H1 (cell line): ENCODE data around the gene PLAC9. TPM values are rescaled to one million over a fixed set of nuclear protein-coding genes. Genes with fewer than 3 reads are reported as not detected.

Experiments used
- CTCF ChIA-PET: fragments of 300-600 bp; sonication (Branson Sonifier 250); formaldehyde crosslinking; loops from one replicate; lab custom pipeline; 2021; ENCODE audit not compliant: partially characterized antibody; lab: Charles Lee
- POLR2A ChIA-PET: fragments of 300-600 bp; sonication (Branson Sonifier 250); formaldehyde crosslinking; loops from one replicate; lab custom pipeline; 2021; ENCODE audit warnings: inconsistent platforms; ENCODE audit not compliant: partially characterized antibody; lab: Charles Lee
- DNase-seq, 2 experiments: peaks; one replicate each; pipeline versions ENCODE4 v3.0.0 to v3.0.0-alpha.2; 2010 to 2022; ENCODE audit warnings: low spot score in 2 of 2, low read depth in 1 of 2, mixed read lengths in 1 of 2
- FAIRE-seq: peaks from 2 replicates; lab custom pipeline; 2011; peaks lifted over from hg19 to GRCh38; lab: Jason Lieb, UNC
- H2AFZ ChIP-seq: 2 replicates; pipeline ENCODE4 v1.8.1; 2012; ENCODE audit warnings: low read length, inconsistent platforms
- H2AK5ac ChIP-seq: 2 replicates; pipeline ENCODE4 v1.6.1; 2013; ENCODE audit warnings: low read depth, low read length
- H2BK120ac ChIP-seq: replicated peaks from 2 replicates; pipeline ENCODE3; 2013; ENCODE audit warnings: low read depth, low read length, inconsistent platforms
- H2BK12ac ChIP-seq: 2 replicates; pipeline ENCODE4 v1.6.1; 2013; ENCODE audit warnings: low read depth, low read length
- H2BK15ac ChIP-seq: 2 replicates; pipeline ENCODE4 v1.6.1; 2013; ENCODE audit warnings: low read length
- H2BK20ac ChIP-seq: 2 replicates; pipeline ENCODE4 v1.6.1; 2013; ENCODE audit warnings: low read length
- H2BK5ac ChIP-seq: 2 replicates; pipeline ENCODE4 v1.6.1; 2013; ENCODE audit warnings: low read depth, low read length
- H3K14ac ChIP-seq: 2 replicates; pipeline ENCODE4 v1.6.1; 2013; ENCODE audit warnings: inconsistent platforms; ENCODE audit not compliant: insufficient read length
- H3K18ac ChIP-seq: 2 replicates; pipeline ENCODE4 v1.6.1; 2013; ENCODE audit warnings: low read length; ENCODE audit errors: extremely low read depth
- H3K23ac ChIP-seq: 2 replicates; pipeline ENCODE4 v1.6.1; 2013; ENCODE audit warnings: inconsistent platforms; ENCODE audit not compliant: insufficient read length
- H3K23me2 ChIP-seq: 2 replicates; pipeline ENCODE4 v1.6.1; 2013; ENCODE audit warnings: low read depth, low read length
- H3K27ac ChIP-seq: 2 replicates; pipeline ENCODE4 v1.6.1; 2011; ENCODE audit warnings: low read depth, low read length, inconsistent platforms
- H3K27me3 ChIP-seq, 4 experiments: replicated peaks in 1 of 4; 1 replicate in 1 of 4; 2 replicates in 3 of 4; pipeline versions ENCODE4 v1.6.1 to v1.8.1; 2011 to 2013; ENCODE audit warnings: low read length in 3 of 4, mild to moderate bottlenecking in 3 of 4, inconsistent platforms in 2 of 4, mixed read lengths in 2 of 4, moderate library complexity in 1 of 4; ENCODE audit not compliant: control insufficient read depth in 3 of 4, insufficient read depth in 3 of 4; ENCODE audit errors: extremely low read depth in 1 of 4
- H3K36me3 ChIP-seq, 4 experiments: 2 replicates each; pipeline versions ENCODE4 v1.6.1 to v1.8.1; 2011 to 2013; ENCODE audit warnings: mild to moderate bottlenecking in 4 of 4, low read length in 3 of 4, moderate library complexity in 2 of 4, control low read depth in 1 of 4, inconsistent platforms in 1 of 4; ENCODE audit not compliant: insufficient read depth in 4 of 4, control insufficient read depth in 2 of 4
- H3K4ac ChIP-seq: replicated peaks from 2 replicates; pipeline ENCODE3; 2013; ENCODE audit warnings: low read length, low read depth, mixed read lengths, inconsistent platforms; ENCODE audit not compliant: insufficient read length
- H3K4me1 ChIP-seq, 4 experiments: replicated peaks in 1 of 4; 1 replicate in 1 of 4; 2 replicates in 3 of 4; pipeline versions ENCODE4 v1.6.1 to v1.8.1; 2011 to 2013; ENCODE audit warnings: low read length in 3 of 4, inconsistent platforms in 2 of 4, mixed read lengths in 1 of 4; ENCODE audit not compliant: insufficient read depth in 4 of 4, control insufficient read depth in 3 of 4
- H3K4me2 ChIP-seq, 2 experiments: 2 replicates each; pipeline versions ENCODE4 v1.6.1 to v1.8.1; 2011 to 2013; ENCODE audit warnings: low read depth in 2 of 2, low read length in 2 of 2, control low read depth in 1 of 2, inconsistent platforms in 1 of 2, mild to moderate bottlenecking in 1 of 2; ENCODE audit not compliant: insufficient read depth in 1 of 2
- H3K4me3 ChIP-seq, 4 experiments: fragments of 200-600, 300-600 bp in 1 of 4; sonication (generic), shearing (Covaris generic), sonication (Bioruptor Twin) in 1 of 4; 2 replicates each; pipeline versions ENCODE4 v1.5.1 to v1.8.1; 2011 to 2016; ENCODE audit warnings: low read length in 4 of 4, low read depth in 3 of 4, control low read depth in 2 of 4, inconsistent platforms in 2 of 4, mild to moderate bottlenecking in 2 of 4, mixed read lengths in 1 of 4, moderate library complexity in 1 of 4; ENCODE audit not compliant: insufficient read depth in 2 of 4; ENCODE audit errors: extremely low read depth in 1 of 4
- H3K56ac ChIP-seq: replicated peaks from 2 replicates; pipeline ENCODE3; 2013; ENCODE audit warnings: low read depth, mild to moderate bottlenecking, mixed read lengths, low read length, inconsistent platforms; ENCODE audit not compliant: insufficient read length
- H3K79me1 ChIP-seq: 2 replicates; pipeline ENCODE4 v1.6.1; 2013; ENCODE audit warnings: low read depth, low read length, control low read depth
- H3K79me2 ChIP-seq, 2 experiments: 2 replicates each; pipeline versions ENCODE4 v1.6.1 to v1.8.1; 2012 to 2013; ENCODE audit warnings: low read length in 2 of 2, mild to moderate bottlenecking in 2 of 2, inconsistent platforms in 1 of 2; ENCODE audit not compliant: insufficient read depth in 2 of 2, control insufficient read depth in 1 of 2
- H3K9ac ChIP-seq, 4 experiments: replicated peaks in 1 of 4; 1 replicate in 1 of 4; 2 replicates in 3 of 4; pipeline versions ENCODE4 v1.6.1 to v1.8.1; 2011 to 2013; ENCODE audit warnings: low read depth in 3 of 4, low read length in 3 of 4, control low read depth in 2 of 4, mild to moderate bottlenecking in 2 of 4, moderate library complexity in 2 of 4, inconsistent platforms in 1 of 4; ENCODE audit errors: extremely low read depth in 1 of 4
- H3K9me3 ChIP-seq, 2 experiments: 2 replicates each; pipeline versions ENCODE4 v1.6.1 to v1.8.1; 2012 to 2013; ENCODE audit warnings: mild to moderate bottlenecking in 2 of 2, moderate library complexity in 2 of 2, control low read depth in 1 of 2, inconsistent platforms in 1 of 2, low read depth in 1 of 2, low read length in 1 of 2, mixed read lengths in 1 of 2; ENCODE audit not compliant: insufficient read depth in 2 of 2
- H4K20me1 ChIP-seq, 2 experiments: replicated peaks in 1 of 2; 2 replicates each; pipeline versions ENCODE3 to v1.8.1; 2011 to 2013; ENCODE audit warnings: inconsistent platforms in 2 of 2, low read length in 2 of 2, mild to moderate bottlenecking in 1 of 2; ENCODE audit not compliant: insufficient read depth in 2 of 2, control insufficient read depth in 1 of 2
- H4K5ac ChIP-seq: 2 replicates; pipeline ENCODE4 v1.6.1; 2013; ENCODE audit warnings: low read length, low read depth, mixed read lengths, inconsistent platforms; ENCODE audit not compliant: insufficient read length
- H4K8ac ChIP-seq: 2 replicates; pipeline ENCODE4 v1.8.0; 2013; ENCODE audit warnings: mild to moderate bottlenecking, moderate library complexity, low read length, inconsistent platforms; ENCODE audit not compliant: insufficient read depth; ENCODE audit errors: extremely low read depth
- H4K91ac ChIP-seq: replicated peaks from 2 replicates; pipeline ENCODE3; 2013; ENCODE audit warnings: low read length, mixed read lengths, inconsistent platforms; ENCODE audit not compliant: insufficient read length
- GTF2F1 ChIP-seq: IDR thresholded peaks from 2 replicates; pipeline ENCODE4 v1.6.1; 2012; ENCODE audit warnings: low read depth, low read length, improper control_type of control experiment, borderline replicate concordance
- KDM4A ChIP-seq: IDR thresholded peaks from one replicate; pipeline ENCODE4 v1.7.1; 2012; ENCODE audit warnings: low read depth, mild to moderate bottlenecking, moderate library complexity, low read length, inconsistent platforms; ENCODE audit not compliant: severe bottlenecking
- KDM5A ChIP-seq: fragments of 200-600 bp; IDR thresholded peaks from 2 replicates; pipeline ENCODE4 v1.7.1; 2012; ENCODE audit warnings: mild to moderate bottlenecking, low read length, inconsistent platforms, mixed read lengths
- MAFK ChIP-seq: IDR thresholded peaks from 2 replicates; pipeline ENCODE4 v1.6.1; 2012; ENCODE audit warnings: low read depth, mild to moderate bottlenecking, improper control_type of control experiment, low read length
- NANOG ChIP-seq: IDR thresholded peaks from 2 replicates; pipeline ENCODE4 v1.6.1; 2011; ENCODE audit warnings: low read length, low read depth, mild to moderate bottlenecking, inconsistent platforms; ENCODE audit not compliant: insufficient read depth, poor library complexity, severe bottlenecking
- NRF1 ChIP-seq: IDR thresholded peaks from 2 replicates; pipeline ENCODE4 v1.6.1; 2011; ENCODE audit warnings: mild to moderate bottlenecking, low read depth, low read length, improper control_type of control experiment
- PHF8 ChIP-seq: fragments of 200-600 bp; sonication (generic); conservative IDR thresholded peaks from 2 replicates; pipeline ENCODE4 v1.7.1; 2012; ENCODE audit warnings: low read depth, mild to moderate bottlenecking, inconsistent platforms, low read length, moderate library complexity
- SP1 ChIP-seq: IDR thresholded peaks from 2 replicates; pipeline ENCODE4 v1.6.1; 2011; ENCODE audit warnings: low read depth, low read length
- SP2 ChIP-seq: IDR thresholded peaks from 2 replicates; pipeline ENCODE4 v1.6.1; 2012; ENCODE audit warnings: mild to moderate bottlenecking, low read length, inconsistent platforms
- SRF ChIP-seq: IDR thresholded peaks from 2 replicates; pipeline ENCODE4 v1.6.1; 2011; ENCODE audit warnings: mild to moderate bottlenecking, low read depth, low read length, moderate library complexity
- WGBS, 2 experiments: shearing (Covaris generic) in 1 of 2; methylation state at CpG; one replicate each; pipeline versions ENCODE4 v1.1.6 to v1.1.7; 2013 to 2015; ENCODE audit warnings: low lambda C conversion rate in 2 of 2, mixed read lengths in 2 of 2, inconsistent platforms in 1 of 2, low coverage in 1 of 2, missing lambda C conversion rate in 1 of 2; ENCODE audit not compliant: insufficient replicate concordance in 2 of 2, insufficient coverage in 1 of 2, insufficient read length in 1 of 2; ENCODE audit errors: extremely low coverage in 1 of 2, missing lambda C conversion rate in 1 of 2; 5-methylcytosine and 5-hydroxymethylcytosine counted together
- polyA plus RNA-seq, 7 experiments: library from polyadenylated mRNA; depleted of rRNA in 3 of 7; stranded (reverse) in 5 of 7; unstranded in 2 of 7; fragments of >200 nt in 5 of 7; fragments of 200-250 nt in 2 of 7; gene quantifications; 1 replicate in 5 of 7; 2 replicates in 1 of 7; 4 replicates in 1 of 7; pipeline versions ENCODE4 v1.2.1 to v1.2.3, GENCODE V29; 2011 to 2013; ENCODE audit warnings: missing spikeins in 2 of 7, mixed read lengths in 2 of 7
- total RNA-seq: library from RNA; stranded (reverse); fragmentation: NEBNext Ultra II Directional; extraction: Animal tissue kit (Norgen Biotek cat#: 25700); gene quantifications from 2 replicates; pipeline ENCODE4 v1.2.1, GENCODE V29; 2021

PLAC9 gene
- total and polyA plus RNA-seq, 2 of the 8 experiments (the other 6 are each of a cell fraction or from before 2014, with no cell fraction given) = 8.4 to 16.7 TPM

GRCh38 chr10:80152820-80153219, 20.3 kb downstream of the PLAC9 start:
- Histone ChIP-seq H3K9ac (no peak overlapping the region), H2BK120ac (no peak overlapping the region)
- CTCF ChIA-PET = interaction anchor here (1.2 to 9.8 kb wide), 6 partner anchors 9 to 69 kb away, joined by 3 to 59 read pairs (median 16); no protein-coding TSS in a partner anchor
- TF ChIP-seq PHF8 (no peak), SRF (no peak), MAFK (no peak), SP2 (no peak), NANOG (no peak), SP1 (no peak), KDM5A (no peak), GTF2F1 (no peak), KDM4A (no peak), NRF1 (no peak)

More at GRCh38 chr10:80152820-80153219, 20.3 kb downstream of the PLAC9 start:
- Histone ChIP-seq H2BK5ac (no peak overlapping the region; the same call in 1 of the 2 replicates), H3K27me3 (no peaks in the 10 kb centered on the region), H2AK5ac (no peak overlapping the region), H2AFZ (no peak overlapping the region), H3K23ac (no peak overlapping the region), H3K27ac (no peak overlapping the region), H3K23me2 (no peaks in the 10 kb centered on the region), H3K4me3 (no peak overlapping the region), H3K14ac (no peak overlapping the region), H4K91ac (no peak overlapping the region), H4K5ac (no peak overlapping the region), H2BK15ac (no peak overlapping the region), H3K79me2 (no peaks in the 10 kb centered on the region), H3K18ac (no peak overlapping the region), H3K4me2 (no peak overlapping the region), H3K9me3 (no peaks in the 10 kb centered on the region), H3K79me1 (no peaks in the 10 kb centered on the region; the same call in 1 of the 2 replicates), H3K4ac (no peak overlapping the region), H2BK20ac (no peak overlapping the region), H2BK12ac (no peak overlapping the region), H3K4me1 (no peaks in the 10 kb centered on the region), H3K36me3 (peaks cover 2 to 16% (median 8%) of the 10 kb centered on the region in 4 experiments; a peak in 5 of 8 replicates), H3K56ac (no peak overlapping the region), H4K8ac (no peak overlapping the region), H4K20me1 (peaks cover 2 to 4% of the 10 kb centered on the region in 2 experiments)
- POLR2A ChIA-PET = interaction anchor here (0.7 to 1.1 kb wide), 2 partner anchors 9 to 804 kb away, joined by 3 read pairs; no protein-coding TSS in a partner anchor
- FAIRE-seq (no peak), DNase-seq (no peak)
- WGBS, 2 experiments = 97% methylated on average over 6 of the region's 6 CpGs; no CpG with 5 or more reads in 1 of the 2 experiments
